Uterus (tissue), 4 donors: ENCODE data around the gene AKAP10. TPM values are rescaled to one million over a fixed set of nuclear protein-coding genes. Genes with fewer than 3 reads are reported as not detected.

Experiments used
- DNase-seq, 2 donors: peaks; one replicate each; pipeline ENCODE4 v3.0.0-alpha.2; 2019 to 2020
- H3K27ac ChIP-seq, 2 donors: fragments of 200-600 bp; sonication (generic); 1 replicate in 1 of 2; 2 replicates in 1 of 2; pipeline ENCODE4 v1.5.1; 2016 to 2018
- H3K27me3 ChIP-seq, 2 donors: fragments of 200-600 bp; sonication (generic); one replicate each; pipeline ENCODE4 v1.5.1; 2018 to 2019; ENCODE audit warnings: control low read depth in 1 of 2
- H3K36me3 ChIP-seq, 2 donors: fragments of 200-600 bp; sonication (generic); one replicate each; pipeline ENCODE4 v1.5.1; 2019; ENCODE audit warnings: control low read depth in 1 of 2
- H3K4me1 ChIP-seq, 2 donors: fragments of 200-600 bp; sonication (generic); one replicate each; pipeline ENCODE4 v1.5.1; 2018 to 2019; ENCODE audit warnings: control low read depth in 1 of 2
- H3K4me3 ChIP-seq, 2 donors: fragments of 200-600 bp; sonication (generic); 1 replicate in 1 of 2; 2 replicates in 1 of 2; pipeline ENCODE4 v1.5.1; 2018 to 2019; ENCODE audit warnings: mild to moderate bottlenecking in 1 of 2
- H3K9me3 ChIP-seq, 2 donors: fragments of 200-600 bp; sonication (generic); one replicate each; pipeline ENCODE4 v1.5.1; 2019; ENCODE audit warnings: control low read depth in 1 of 2
- POLR2A ChIP-seq, 2 donors: fragments of 450-650 bp; IDR thresholded peaks; one replicate each; pipeline ENCODE4 v1.6.1; 2016; ENCODE audit warnings: antibody characterized with exemption in 2 of 2, mild to moderate bottlenecking in 1 of 2, moderate library complexity in 1 of 2
- intact Hi-C: fragments of 100-400 bp; cut with DNase I; formaldehyde crosslinking; loops from one replicate; pipeline ENCODE4 v1.15.1; 2023; ENCODE audit warnings: low total_unique reads
- total RNA-seq, 4 donors: library from RNA; depleted of rRNA in 3 of 4; stranded (reverse); fragments of >200 nt in 3 of 4; gene quantifications; one replicate each; pipeline versions ENCODE4 v1.1.0 to v1.2.4, GENCODE V29; 2014 to 2023
- TF ChIP-seq, protein P1 (sequence below), 4 experiments: fragments of 200-600 bp in 2 of 4; fragments of 450-650 bp in 2 of 4; sonication (generic) in 2 of 4; IDR thresholded peaks; one replicate each; pipeline ENCODE4 v1.5.1; 2016 to 2019; ENCODE audit warnings: antibody characterized with exemption in 4 of 4, mild to moderate bottlenecking in 2 of 4, moderate library complexity in 1 of 4
- donor health status: DM: yes; HTN: yes; CAD: no.

AKAP10 gene
- total RNA-seq, 4 donors from 2014 or later, result 17.7 to 56.9 (median 33.2) TPM

DNA sequence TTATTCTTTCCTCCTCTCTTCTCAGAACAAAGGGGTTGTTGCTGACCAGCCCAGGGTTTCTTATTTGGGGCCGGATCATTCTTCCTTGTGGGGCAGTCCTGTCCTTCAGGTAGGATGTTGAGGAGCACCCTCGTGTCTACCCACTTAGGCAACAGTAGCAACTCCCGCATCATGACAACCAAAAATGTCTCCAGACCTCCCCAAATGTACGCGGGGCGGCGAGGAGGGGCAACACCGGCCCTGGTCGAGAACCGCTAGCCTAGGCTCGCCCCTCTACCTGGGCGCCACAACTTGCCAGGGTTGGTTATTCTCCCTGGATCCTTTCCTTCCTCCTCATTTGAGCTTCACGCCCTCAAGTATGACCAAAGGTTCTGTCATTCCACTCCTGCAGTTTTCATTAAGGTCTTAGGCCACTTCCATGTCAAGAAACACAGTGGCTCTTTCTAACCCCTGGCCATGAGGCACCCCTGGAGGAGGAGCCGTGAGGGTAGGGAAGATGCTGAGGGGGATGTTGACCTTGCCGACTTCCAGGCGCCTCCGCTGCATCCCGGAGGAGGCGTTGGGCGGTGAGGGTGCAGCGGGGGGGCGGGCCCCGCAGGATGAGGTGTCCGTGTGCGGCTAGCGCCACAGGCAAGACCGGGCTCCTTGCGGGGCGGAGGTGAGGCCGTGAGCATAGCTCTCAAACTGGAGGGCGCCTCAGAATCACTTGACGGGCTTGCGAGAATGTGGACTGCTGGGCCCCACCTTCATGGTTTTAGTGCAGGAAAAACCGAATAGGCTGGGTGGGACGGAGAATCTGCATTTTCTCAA is 30.8 kb upstream of the AKAP10 start:
- peak overlapping the region; percentile 81 to 87 for H3K27ac ChIP-seq
- H3K4me1 ChIP-seq, result no peaks in the 10 kb centered on the region
- intact Hi-C loops, result no loop called here
- TF ChIP-seq POLR2A (IDR thresholded peaks at IDR 0.05), result no peak
- TF ChIP-seq, protein P1, sequence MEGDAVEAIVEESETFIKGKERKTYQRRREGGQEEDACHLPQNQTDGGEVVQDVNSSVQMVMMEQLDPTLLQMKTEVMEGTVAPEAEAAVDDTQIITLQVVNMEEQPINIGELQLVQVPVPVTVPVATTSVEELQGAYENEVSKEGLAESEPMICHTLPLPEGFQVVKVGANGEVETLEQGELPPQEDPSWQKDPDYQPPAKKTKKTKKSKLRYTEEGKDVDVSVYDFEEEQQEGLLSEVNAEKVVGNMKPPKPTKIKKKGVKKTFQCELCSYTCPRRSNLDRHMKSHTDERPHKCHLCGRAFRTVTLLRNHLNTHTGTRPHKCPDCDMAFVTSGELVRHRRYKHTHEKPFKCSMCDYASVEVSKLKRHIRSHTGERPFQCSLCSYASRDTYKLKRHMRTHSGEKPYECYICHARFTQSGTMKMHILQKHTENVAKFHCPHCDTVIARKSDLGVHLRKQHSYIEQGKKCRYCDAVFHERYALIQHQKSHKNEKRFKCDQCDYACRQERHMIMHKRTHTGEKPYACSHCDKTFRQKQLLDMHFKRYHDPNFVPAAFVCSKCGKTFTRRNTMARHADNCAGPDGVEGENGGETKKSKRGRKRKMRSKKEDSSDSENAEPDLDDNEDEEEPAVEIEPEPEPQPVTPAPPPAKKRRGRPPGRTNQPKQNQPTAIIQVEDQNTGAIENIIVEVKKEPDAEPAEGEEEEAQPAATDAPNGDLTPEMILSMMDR (IDR thresholded peaks at IDR 0.05), result no peak
- no peaks in the 10 kb centered on the region for H3K27me3 ChIP-seq
- H3K9me3 ChIP-seq, result no peaks in the 10 kb centered on the region
- peak; percentile 27 to 38 for DNase-seq
- peak overlapping the region; percentile 51 to 81 for H3K4me3 ChIP-seq
- H3K36me3 ChIP-seq, result no peaks in the 10 kb centered on the region

DNA sequence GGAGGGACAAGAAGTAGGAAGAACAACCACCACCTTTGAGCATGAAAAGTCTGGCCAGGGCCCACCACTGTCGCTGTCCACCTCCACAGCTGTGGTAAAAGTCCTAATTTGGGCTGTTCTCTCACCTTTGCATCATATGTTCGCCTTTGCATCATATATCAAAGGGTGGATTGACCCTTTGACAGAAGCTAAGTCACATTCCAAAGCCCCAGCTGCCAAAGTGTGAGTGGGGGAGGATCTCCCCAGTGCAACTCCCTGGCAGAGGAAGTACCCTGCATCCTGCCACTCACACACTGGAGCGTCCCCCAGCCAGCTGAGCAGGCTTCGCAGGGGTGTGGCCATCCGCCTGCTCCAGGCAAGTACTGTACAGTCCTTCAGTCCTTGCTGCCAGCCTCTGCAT is 18.9 kb upstream of the AKAP10 start:
- Histone ChIP-seq H3K4me1 (no peaks in the 10 kb centered on the region), H3K36me3 (no peaks in the 10 kb centered on the region), H3K27me3 (no peaks in the 10 kb centered on the region), H3K9me3 (no peaks in the 10 kb centered on the region), H3K27ac (no peak overlapping the region), H3K4me3 (no peak overlapping the region)
- DNase-seq, result no peak
- TF ChIP-seq POLR2A (IDR thresholded peaks at IDR 0.05), result no peak
- TF ChIP-seq, protein P1 (IDR thresholded peaks at IDR 0.05), result no peak
- intact Hi-C loops, result no loop called here

DNA sequence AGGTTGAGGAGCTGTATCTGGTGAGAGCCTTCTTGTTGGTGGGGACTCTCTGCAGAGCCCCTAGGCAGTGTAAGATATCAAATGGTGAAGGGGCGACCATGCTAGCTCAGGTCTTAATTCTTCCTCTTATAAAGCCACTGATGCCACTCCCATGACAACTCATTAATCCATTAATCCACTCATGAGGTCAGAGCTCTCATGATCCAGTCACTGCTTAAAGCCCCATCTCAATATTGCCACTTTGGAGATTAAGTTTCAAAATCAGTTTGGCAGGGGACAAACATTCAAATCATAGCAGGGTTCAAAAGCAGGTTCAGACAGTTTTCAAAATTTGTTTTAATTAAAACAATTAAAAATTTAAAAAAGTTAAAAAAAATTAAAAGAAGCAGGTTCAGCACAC is 18.5 kb upstream of the AKAP10 start:
- Histone ChIP-seq H3K9me3 (no peaks in the 10 kb centered on the region), H3K27ac (no peak overlapping the region), H3K36me3 (no peaks in the 10 kb centered on the region), H3K27me3 (no peaks in the 10 kb centered on the region), H3K4me3 (no peak overlapping the region), H3K4me1 (no peaks in the 10 kb centered on the region)
- TF ChIP-seq POLR2A (IDR thresholded peaks at IDR 0.05), result no peak
- TF ChIP-seq, protein P1 (IDR thresholded peaks at IDR 0.05), result no peak
- DNase-seq, result no peak
- intact Hi-C loops, result no loop called here

DNA sequence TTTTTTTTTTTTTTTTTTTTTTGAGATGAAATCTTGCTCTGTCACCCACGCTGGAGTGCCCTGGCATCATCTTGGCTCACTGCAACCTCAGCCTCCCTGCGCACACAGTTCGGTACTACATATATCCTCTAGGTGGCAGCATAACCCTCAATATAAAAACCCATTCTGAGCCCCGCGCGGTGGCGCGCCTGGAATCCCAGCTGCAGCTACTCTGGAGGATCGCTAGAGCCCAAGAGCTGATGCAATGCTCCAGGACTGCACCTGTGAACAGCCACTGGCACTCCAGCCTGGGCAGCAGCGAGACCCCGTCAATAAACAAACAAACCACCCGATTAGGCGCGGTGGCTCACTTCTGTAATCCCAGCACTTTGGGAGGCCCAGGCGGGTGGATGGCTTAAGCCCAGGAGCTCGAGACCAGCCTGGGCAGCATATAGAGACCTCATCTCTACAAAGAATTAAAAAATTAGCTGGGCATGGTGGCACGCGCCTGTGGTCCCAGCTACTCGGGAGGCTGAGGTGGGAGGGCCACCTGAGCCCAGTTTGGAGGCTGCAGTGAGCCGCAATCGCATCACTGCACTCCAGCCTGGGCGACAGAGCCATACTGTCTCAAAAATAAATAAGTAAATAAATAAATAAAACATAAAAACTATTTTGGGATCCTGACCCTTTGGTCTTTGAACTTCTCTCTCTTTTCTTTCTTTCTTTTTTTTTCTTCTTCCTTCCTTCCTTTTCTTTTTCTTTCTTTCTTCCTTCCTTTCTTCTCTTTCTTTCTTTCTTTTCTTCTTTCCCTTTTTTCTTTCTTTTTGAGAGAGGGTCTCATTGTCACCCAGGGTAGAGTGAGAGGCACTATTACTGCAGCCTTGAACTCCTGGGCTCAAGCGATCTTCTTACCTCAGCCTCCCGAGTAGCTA is 15.4 kb upstream of the AKAP10 start:
- Histone ChIP-seq H3K4me1 (no peaks in the 10 kb centered on the region), H3K9me3 (no peaks in the 10 kb centered on the region), H3K27me3 (no peaks in the 10 kb centered on the region), H3K36me3 (no peaks in the 10 kb centered on the region), H3K4me3 (no peak overlapping the region), H3K27ac (no peak overlapping the region)
- TF ChIP-seq, protein P1 (IDR thresholded peaks at IDR 0.05), result peak; percentile 73 to 91 (median 84)
- TF ChIP-seq POLR2A (IDR thresholded peaks at IDR 0.05), result no peak
- intact Hi-C loops, result loop anchor here (5.0 kb wide), 1 partner anchor 124 kb away; no protein-coding TSS in a partner anchor
- DNase-seq, result peak; percentile 85 to 89
